ENCODE measurements around the gene IQCN.
"Not testable (repeated sequence)": the region's sequence is repeated elsewhere in the genome, so short reads cannot be mapped to it uniquely, and the experiment has no call there.

The IQCN gene

GRCh38 chr19:18216789-18217188 lies 57.5 kb downstream of the IQCN start:
- no peak for DNase-seq (ENCODE audit: low spot score)

- no peak for DNase-seq (ENCODE audit: low spot score)
Measured at GRCh38 chr19:18214779-18215433, 59.3 kb downstream of the IQCN start.

- no peak for DNase-seq (ENCODE audit: low spot score)
Measured at GRCh38 chr19:18211683-18212082, 62.6 kb downstream of the IQCN start.

- not testable (repeated sequence) for DNase-seq (ENCODE audit: low spot score)
Measured at GRCh38 chr19:18209912-18210311, 64.3 kb downstream of the IQCN start.

GRCh38 chr19:18208098-18208951 lies 65.9 kb downstream of the IQCN start:
- no peak for DNase-seq (ENCODE audit: low spot score)
